Bronchial epithelial cell (primary cell): Measurements from ENCODE around the gene TSGA10IP. TPM values are rescaled to one million over a fixed set of nuclear protein-coding genes. Genes with fewer than 3 reads are reported as not detected.
A peak's percentile ranks its signal among the peaks of the same experiment; 100 is the strongest.

Experiments
- DNase-seq: peaks from one replicate; pipeline ENCODE4 v3.0.0-alpha.2; 2010; ENCODE audit warnings: low read depth
- FAIRE-seq: peaks from 2 replicates; lab custom pipeline; 2011; peaks lifted over from hg19 to GRCh38; lab: Jason Lieb, UNC
- H3K27me3 ChIP-seq: 2 replicates; pipeline ENCODE4 v1.5.1; 2011; ENCODE audit warnings: low read length; ENCODE audit not compliant: control insufficient read depth, insufficient read depth
- H3K36me3 ChIP-seq: 2 replicates; pipeline ENCODE4 v1.5.1; 2011; ENCODE audit warnings: low read length; ENCODE audit not compliant: control insufficient read depth, insufficient read depth
- H3K4me3 ChIP-seq: 2 replicates; pipeline ENCODE4 v1.5.1; 2011; ENCODE audit warnings: mild to moderate bottlenecking, low read depth, low read length, control low read depth
- total RNA-seq: library from RNA; depleted of rRNA; stranded (reverse); fragments of >200 nt; gene quantifications from 2 replicates; pipeline ENCODE4 v1.2.1, GENCODE V29; 2014
- TF ChIP-seq, protein P1 (sequence below): IDR thresholded peaks from 2 replicates; pipeline ENCODE4 v1.5.1; 2011; ENCODE audit warnings: mild to moderate bottlenecking, moderate library complexity, low read length, control low read depth, inconsistent platforms; ENCODE audit not compliant: insufficient read depth, severe bottlenecking

The TSGA10IP gene
- total RNA-seq, 1 donor from 2014 or later, result not detected

DNA sequence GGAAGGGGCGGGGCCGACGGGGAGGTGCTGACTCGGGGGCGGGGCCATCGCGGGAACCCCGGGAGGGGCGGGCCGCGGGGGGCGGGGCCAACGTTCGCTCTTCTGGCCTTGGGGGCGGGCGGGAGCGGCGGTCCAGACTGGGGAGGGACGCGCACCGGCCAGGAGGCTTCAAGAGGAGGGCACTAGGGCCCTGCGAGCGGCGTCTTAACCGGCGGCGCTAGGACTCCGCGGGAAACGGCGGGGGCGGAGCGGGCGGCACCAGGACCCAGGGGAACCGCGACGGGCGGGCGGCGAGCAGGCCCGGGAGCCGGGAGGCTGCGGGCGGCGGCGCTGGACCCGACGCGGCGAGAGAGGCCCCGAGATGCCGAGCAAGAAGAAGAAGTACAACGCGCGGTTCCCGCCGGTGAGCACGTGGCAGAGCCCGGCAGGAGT, 26.1 kb upstream of the TSGA10IP start, which contains the start of gene DRAP1:
DRAP1 (plus strand) TSS at position 286 of the 432 bp plus-strand sequence; CDS start at position 362, 76 bp downstream.
- Histone ChIP-seq H3K36me3 (peaks cover 10% of the 10 kb centered on the region), H3K27me3 (no peaks in the 10 kb centered on the region), H3K4me3 (peak within 1 kb of the TSS; percentile 86)
- FAIRE-seq (no peak), DNase-seq (peak; percentile 84)
- TF ChIP-seq, protein P1, sequence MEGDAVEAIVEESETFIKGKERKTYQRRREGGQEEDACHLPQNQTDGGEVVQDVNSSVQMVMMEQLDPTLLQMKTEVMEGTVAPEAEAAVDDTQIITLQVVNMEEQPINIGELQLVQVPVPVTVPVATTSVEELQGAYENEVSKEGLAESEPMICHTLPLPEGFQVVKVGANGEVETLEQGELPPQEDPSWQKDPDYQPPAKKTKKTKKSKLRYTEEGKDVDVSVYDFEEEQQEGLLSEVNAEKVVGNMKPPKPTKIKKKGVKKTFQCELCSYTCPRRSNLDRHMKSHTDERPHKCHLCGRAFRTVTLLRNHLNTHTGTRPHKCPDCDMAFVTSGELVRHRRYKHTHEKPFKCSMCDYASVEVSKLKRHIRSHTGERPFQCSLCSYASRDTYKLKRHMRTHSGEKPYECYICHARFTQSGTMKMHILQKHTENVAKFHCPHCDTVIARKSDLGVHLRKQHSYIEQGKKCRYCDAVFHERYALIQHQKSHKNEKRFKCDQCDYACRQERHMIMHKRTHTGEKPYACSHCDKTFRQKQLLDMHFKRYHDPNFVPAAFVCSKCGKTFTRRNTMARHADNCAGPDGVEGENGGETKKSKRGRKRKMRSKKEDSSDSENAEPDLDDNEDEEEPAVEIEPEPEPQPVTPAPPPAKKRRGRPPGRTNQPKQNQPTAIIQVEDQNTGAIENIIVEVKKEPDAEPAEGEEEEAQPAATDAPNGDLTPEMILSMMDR, result no peak

DNA sequence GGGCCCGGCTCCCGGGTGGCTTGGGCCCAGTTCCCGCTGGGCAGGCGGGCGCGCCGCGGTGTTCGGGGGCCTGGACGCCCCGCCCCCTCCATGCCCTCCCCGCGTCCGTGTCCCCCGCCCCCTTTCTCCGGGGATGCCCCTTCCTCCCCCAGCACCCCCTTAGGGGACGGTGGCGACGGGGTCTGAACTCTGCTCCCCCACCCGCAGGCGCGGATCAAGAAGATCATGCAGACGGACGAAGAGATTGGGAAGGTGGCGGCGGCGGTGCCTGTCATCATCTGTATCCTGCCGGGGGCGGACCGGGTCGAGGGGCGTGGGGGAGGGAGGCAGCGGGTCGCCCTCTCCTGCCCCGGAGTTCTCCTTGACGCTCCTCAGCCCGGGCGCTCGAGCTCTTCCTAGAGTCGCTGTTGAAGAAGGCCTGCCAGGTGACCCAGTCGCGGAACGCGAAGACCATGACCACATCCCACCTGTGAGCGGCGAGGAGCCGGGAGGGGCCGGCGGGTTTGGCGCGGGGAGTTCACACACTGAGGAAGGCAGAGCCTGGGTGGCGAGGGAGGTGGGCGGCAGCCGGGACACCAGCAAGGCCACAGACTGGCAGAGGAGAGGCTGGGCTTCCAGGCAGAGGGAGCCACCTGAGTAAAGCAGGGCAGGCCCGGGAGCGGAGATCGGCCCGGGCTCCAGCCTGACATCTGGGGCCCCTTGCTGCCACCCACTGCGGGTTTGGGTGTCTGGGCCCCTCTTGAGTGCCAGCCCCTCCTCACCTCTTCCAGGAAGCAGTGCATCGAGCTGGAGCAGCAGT, 25.5 kb upstream of the TSGA10IP start:
- H3K4me3 ChIP-seq, result peak overlapping the region; percentile 86
- no peak for FAIRE-seq

DNA sequence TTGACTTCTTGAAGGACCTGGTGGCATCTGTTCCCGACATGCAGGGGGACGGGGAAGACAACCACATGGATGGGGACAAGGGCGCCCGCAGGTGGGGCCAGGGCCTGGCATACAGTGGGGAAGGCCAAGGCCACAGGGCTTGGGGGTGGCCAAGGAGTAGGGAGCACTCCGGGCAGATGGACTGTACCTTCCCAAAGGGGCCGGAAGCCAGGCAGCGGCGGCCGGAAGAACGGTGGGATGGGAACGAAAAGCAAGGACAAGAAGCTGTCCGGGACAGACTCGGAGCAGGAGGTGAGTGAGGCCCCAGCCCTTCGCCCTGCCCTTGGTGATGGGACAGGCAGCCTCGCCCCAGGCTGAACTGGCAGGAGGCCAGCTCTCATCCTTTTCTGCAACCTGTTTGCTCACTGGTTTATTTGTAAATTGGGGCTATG, 24.9 kb upstream of the TSGA10IP start:
- H3K27me3 ChIP-seq, result no peaks in the 10 kb centered on the region
- FAIRE-seq, result no peak
- H3K36me3 ChIP-seq, result peaks cover 10% of the 10 kb centered on the region
- TF ChIP-seq, protein P1, result no peak
- no peak for DNase-seq
- peak overlapping the region; percentile 86 for H3K4me3 ChIP-seq

More for the DNA sequence above, 25.5 kb upstream of the TSGA10IP start:
- Histone ChIP-seq H3K36me3 (peaks cover 10% of the 10 kb centered on the region), H3K27me3 (no peaks in the 10 kb centered on the region)
- TF ChIP-seq, protein P1, result no peak
- no peak for DNase-seq

DNA sequence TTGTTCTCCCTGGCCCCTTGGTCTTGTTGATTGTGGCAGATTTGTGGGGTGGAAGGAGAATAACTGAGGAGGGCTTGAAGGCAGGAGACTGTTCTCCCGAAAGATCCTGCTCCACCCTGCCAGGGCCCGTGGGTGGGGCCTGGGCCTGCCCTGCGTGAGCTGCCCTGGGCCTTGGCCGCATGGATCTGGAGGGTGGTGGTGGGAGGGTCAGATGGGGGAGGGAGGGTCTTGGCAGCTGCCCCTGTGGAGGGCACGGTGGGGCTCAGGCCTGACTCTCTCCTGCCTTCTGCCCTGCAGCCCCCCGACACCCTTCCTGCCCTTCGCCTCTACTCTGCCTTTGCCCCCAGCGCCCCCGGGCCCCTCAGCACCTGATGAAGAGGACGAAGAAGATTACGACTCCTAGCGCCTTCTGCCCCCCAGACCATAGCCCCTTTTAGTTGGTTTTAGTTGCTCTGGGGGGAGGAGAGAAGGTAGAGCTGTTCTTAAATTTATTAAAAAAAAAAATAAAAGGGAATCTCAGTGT, 24.2 kb upstream of the TSGA10IP start:
- TF ChIP-seq, protein P1, result no peak
- DNase-seq (no peak), FAIRE-seq (no peak)
- Histone ChIP-seq H3K27me3 (no peaks in the 10 kb centered on the region), H3K4me3 (no peak overlapping the region), H3K36me3 (peaks cover 10% of the 10 kb centered on the region)

DNA sequence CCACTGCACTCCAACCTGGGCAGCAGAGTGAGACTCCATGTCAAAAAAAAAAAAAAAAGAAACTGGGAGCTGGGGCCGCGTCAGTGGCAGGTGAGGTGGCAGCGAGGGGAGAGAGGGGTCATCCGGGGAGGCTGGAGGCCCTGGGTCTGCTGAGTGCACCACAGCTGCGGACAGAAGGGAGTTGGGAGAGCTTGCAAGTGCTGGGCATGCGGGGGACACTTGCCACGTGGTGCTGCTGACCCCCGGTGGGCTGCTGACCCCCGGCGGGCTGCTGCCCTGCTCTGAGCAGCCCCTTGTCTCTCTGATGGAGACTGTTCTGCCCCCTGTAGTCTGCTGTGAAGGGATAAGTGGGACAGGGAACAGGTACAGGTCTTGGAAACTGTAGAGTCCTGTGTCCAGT, 23.4 kb upstream of the TSGA10IP start:
- peaks cover 10% of the 10 kb centered on the region for H3K36me3 ChIP-seq
- no peaks in the 10 kb centered on the region for H3K27me3 ChIP-seq
- H3K4me3 ChIP-seq, result no peak overlapping the region
- FAIRE-seq (no peak), DNase-seq (no peak)
- TF ChIP-seq, protein P1, result no peak
